MM.1S (cell line): ENCODE measurements around the gene IFNK.

Experiments used
- DNase-seq: peaks from one replicate; pipeline ENCODE4 v3.0.0-alpha.2; 2015
- H2AFZ ChIP-seq: fragments of 300-600 bp; sonication (generic); 2 replicates; pipeline ENCODE4 v1.6.0; 2016; ENCODE audit warnings: antibody characterized with exemption, low read length
- H3F3A ChIP-seq: fragments of 300-600 bp; sonication (generic); 2 replicates; pipeline ENCODE4 v1.6.1; 2016; ENCODE audit warnings: mild to moderate bottlenecking, antibody characterized with exemption, low read length, moderate library complexity, mixed read lengths; ENCODE audit not compliant: insufficient read depth
- H3K27ac ChIP-seq: fragments of 300-600 bp; sonication (generic); 2 replicates; pipeline ENCODE4 v1.5.1; 2016; ENCODE audit warnings: mild to moderate bottlenecking, low read length
- H3K27me3 ChIP-seq: fragments of 300-600 bp; sonication (generic); replicated peaks from 2 replicates; pipeline ENCODE4 v1.6.0; 2016; ENCODE audit warnings: low read length; ENCODE audit not compliant: insufficient read depth
- H3K36me3 ChIP-seq: fragments of 300-600 bp; sonication (generic); replicated peaks from 2 replicates; pipeline ENCODE4 v1.6.1; 2016; ENCODE audit warnings: mild to moderate bottlenecking, low read length, mixed read lengths; ENCODE audit not compliant: insufficient read depth
- H3K4me1 ChIP-seq: fragments of 300-600 bp; sonication (generic); 2 replicates; pipeline ENCODE4 v1.6.1; 2016; ENCODE audit warnings: low read length, mixed read lengths
- H3K4me2 ChIP-seq: fragments of 300-600 bp; sonication (generic); 2 replicates; pipeline ENCODE4 v1.6.0; 2016; ENCODE audit warnings: low read depth, low read length
- H3K4me3 ChIP-seq: fragments of 300-600 bp; sonication (generic); 2 replicates; pipeline ENCODE4 v1.5.1; 2016; ENCODE audit warnings: low read length, mixed read lengths
- H3K79me2 ChIP-seq: fragments of 300-600 bp; sonication (generic); 2 replicates; pipeline ENCODE4 v1.6.1; 2016; ENCODE audit warnings: mixed run types, low read length, mixed read lengths
- H3K9ac ChIP-seq: fragments of 300-600 bp; sonication (generic); 2 replicates; pipeline ENCODE4 v1.6.1; 2016; ENCODE audit warnings: low read length, mixed read lengths
- H3K9me2 ChIP-seq: fragments of 300-600 bp; sonication (generic); replicated peaks from 2 replicates; pipeline ENCODE4 v1.6.1; 2016; ENCODE audit warnings: mild to moderate bottlenecking, low read length, mixed read lengths; ENCODE audit not compliant: insufficient read depth
- H3K9me3 ChIP-seq: fragments of 300-600 bp; sonication (generic); replicated peaks from 2 replicates; pipeline ENCODE4 v1.6.1; 2016; ENCODE audit warnings: mild to moderate bottlenecking, low read length, mixed read lengths; ENCODE audit not compliant: insufficient read depth
- H4K20me1 ChIP-seq: fragments of 300-600 bp; sonication (generic); 2 replicates; pipeline ENCODE4 v1.6.1; 2016; ENCODE audit warnings: mild to moderate bottlenecking, low read length, moderate library complexity, mixed read lengths; ENCODE audit not compliant: insufficient read depth
- EZH2 ChIP-seq: fragments of 300-600 bp; sonication (generic); optimal IDR thresholded peaks from 2 replicates; pipeline ENCODE3; 2017; ENCODE audit warnings: low read depth, mild to moderate bottlenecking, antibody characterized with exemption, low read length, mixed read lengths
- EZH2phosphoT487 ChIP-seq: fragments of 300-600 bp; sonication (generic); IDR thresholded peaks from 2 replicates; pipeline ENCODE4 v1.6.1; 2018; ENCODE audit warnings: antibody characterized with exemption, low read length
- TF ChIP-seq, protein P1 (sequence below): fragments of 300-600 bp; sonication (generic); IDR thresholded peaks from 2 replicates; pipeline ENCODE4 v1.5.1; 2016; ENCODE audit warnings: antibody characterized with exemption, low read length, mixed read lengths

IFNK gene

DNA sequence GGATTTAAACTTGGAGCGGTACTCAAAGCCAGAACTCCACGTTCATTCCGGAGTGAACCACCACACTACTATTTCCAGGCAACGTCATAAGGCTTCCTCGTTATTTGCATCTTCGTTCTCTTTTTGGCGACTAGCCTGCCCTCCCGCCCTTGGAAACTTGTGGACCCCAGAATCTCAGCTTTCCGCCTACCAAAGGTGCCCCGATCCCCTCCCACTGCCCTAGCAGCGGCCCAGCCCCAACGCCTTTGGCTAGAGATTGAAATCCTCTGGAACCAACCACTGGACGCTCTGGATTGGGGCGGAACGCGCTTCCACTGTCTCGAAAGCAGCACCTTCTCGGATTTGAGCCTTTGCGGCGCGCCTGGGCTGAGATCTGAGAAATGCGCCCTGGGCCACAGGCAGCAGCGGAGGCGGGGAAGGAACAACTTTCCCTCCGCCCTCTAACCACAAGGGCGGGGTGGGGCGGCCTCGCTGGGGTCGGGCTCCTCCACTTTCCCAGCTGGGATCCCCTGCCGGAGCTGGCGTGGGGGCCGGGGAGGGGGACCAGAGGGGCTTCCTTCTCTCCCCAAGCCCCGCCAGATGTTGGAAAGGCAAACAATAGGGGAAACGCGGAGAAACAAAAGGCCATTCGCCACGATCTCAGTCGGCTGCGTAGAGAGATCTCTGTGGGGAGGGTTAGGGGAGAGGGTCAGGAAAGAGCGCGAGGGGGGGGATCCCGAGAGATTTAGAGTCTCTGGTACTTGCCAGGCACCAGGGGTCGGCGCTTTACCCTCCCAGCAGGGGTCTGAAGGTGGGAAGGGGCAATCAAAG lies 4.2 kb downstream of the IFNK start:
- peak overlapping the region; percentile 63; the same call in 1 of the 2 replicates for H3K4me3 ChIP-seq
- H3K9ac ChIP-seq, result no peak overlapping the region
- H3K4me1 ChIP-seq, result no peaks in the 10 kb centered on the region
- H3K27ac ChIP-seq, result no peak overlapping the region
- peak overlapping the region; percentile 59; the same call in 1 of the 2 replicates for H3K4me2 ChIP-seq
- H3K36me3 ChIP-seq, result no peaks in the 10 kb centered on the region
- no peaks in the 10 kb centered on the region for H3K9me2 ChIP-seq
- H4K20me1 ChIP-seq, result no peaks in the 10 kb centered on the region
- no peaks in the 10 kb centered on the region for H3K9me3 ChIP-seq
- no peak overlapping the region for H2AFZ ChIP-seq
- H3K27me3 ChIP-seq, result no peaks in the 10 kb centered on the region
- no peaks in the 10 kb centered on the region for H3F3A ChIP-seq
- TF ChIP-seq EZH2, result no peak
- TF ChIP-seq, protein P1, sequence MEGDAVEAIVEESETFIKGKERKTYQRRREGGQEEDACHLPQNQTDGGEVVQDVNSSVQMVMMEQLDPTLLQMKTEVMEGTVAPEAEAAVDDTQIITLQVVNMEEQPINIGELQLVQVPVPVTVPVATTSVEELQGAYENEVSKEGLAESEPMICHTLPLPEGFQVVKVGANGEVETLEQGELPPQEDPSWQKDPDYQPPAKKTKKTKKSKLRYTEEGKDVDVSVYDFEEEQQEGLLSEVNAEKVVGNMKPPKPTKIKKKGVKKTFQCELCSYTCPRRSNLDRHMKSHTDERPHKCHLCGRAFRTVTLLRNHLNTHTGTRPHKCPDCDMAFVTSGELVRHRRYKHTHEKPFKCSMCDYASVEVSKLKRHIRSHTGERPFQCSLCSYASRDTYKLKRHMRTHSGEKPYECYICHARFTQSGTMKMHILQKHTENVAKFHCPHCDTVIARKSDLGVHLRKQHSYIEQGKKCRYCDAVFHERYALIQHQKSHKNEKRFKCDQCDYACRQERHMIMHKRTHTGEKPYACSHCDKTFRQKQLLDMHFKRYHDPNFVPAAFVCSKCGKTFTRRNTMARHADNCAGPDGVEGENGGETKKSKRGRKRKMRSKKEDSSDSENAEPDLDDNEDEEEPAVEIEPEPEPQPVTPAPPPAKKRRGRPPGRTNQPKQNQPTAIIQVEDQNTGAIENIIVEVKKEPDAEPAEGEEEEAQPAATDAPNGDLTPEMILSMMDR, result no peak
- TF ChIP-seq EZH2phosphoT487, result no peak
- no peaks in the 10 kb centered on the region for H3K79me2 ChIP-seq
- DNase-seq, result no peak

DNA sequence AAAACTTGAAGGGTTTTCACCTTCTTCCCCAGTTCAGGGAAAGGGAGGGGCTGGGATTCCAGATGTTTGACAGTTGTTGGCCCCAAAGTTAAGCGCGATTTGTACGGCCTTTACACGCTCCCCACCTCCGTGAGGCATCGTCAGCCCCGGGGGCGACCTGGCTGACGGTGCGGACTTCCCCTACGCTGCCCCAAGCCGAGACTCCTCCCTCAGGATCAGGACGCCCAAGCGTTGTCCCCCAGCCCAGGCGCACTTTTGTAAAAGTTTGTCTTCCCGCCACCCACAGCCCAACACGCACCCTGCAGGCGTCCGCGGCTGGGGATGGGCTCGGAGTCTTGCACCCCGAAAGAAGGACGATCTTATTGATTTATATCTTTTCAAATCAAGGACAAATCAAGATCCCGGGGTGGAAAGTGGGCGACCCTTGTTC lies 4.8 kb downstream of the IFNK start:
- no peak for DNase-seq
- H4K20me1 ChIP-seq, result no peaks in the 10 kb centered on the region
- H3F3A ChIP-seq, result no peaks in the 10 kb centered on the region
- H3K4me2 ChIP-seq, result peak overlapping the region; percentile 59
- no peaks in the 10 kb centered on the region for H3K9me2 ChIP-seq
- H3K9me3 ChIP-seq, result no peaks in the 10 kb centered on the region
- peak overlapping the region; percentile 33; the same call in 1 of the 2 replicates for H3K9ac ChIP-seq
- H3K4me1 ChIP-seq, result no peaks in the 10 kb centered on the region
- TF ChIP-seq, protein P1, result no peak
- TF ChIP-seq EZH2phosphoT487, result no peak
- TF ChIP-seq EZH2, result no peak
- H3K27ac ChIP-seq, result no peak overlapping the region
- no peaks in the 10 kb centered on the region for H3K79me2 ChIP-seq
- H3K36me3 ChIP-seq, result no peaks in the 10 kb centered on the region
- peak overlapping the region; percentile 67; the same call in 1 of the 2 replicates for H2AFZ ChIP-seq
- peak overlapping the region; percentile 63 for H3K4me3 ChIP-seq
- H3K27me3 ChIP-seq, result no peaks in the 10 kb centered on the region

DNA sequence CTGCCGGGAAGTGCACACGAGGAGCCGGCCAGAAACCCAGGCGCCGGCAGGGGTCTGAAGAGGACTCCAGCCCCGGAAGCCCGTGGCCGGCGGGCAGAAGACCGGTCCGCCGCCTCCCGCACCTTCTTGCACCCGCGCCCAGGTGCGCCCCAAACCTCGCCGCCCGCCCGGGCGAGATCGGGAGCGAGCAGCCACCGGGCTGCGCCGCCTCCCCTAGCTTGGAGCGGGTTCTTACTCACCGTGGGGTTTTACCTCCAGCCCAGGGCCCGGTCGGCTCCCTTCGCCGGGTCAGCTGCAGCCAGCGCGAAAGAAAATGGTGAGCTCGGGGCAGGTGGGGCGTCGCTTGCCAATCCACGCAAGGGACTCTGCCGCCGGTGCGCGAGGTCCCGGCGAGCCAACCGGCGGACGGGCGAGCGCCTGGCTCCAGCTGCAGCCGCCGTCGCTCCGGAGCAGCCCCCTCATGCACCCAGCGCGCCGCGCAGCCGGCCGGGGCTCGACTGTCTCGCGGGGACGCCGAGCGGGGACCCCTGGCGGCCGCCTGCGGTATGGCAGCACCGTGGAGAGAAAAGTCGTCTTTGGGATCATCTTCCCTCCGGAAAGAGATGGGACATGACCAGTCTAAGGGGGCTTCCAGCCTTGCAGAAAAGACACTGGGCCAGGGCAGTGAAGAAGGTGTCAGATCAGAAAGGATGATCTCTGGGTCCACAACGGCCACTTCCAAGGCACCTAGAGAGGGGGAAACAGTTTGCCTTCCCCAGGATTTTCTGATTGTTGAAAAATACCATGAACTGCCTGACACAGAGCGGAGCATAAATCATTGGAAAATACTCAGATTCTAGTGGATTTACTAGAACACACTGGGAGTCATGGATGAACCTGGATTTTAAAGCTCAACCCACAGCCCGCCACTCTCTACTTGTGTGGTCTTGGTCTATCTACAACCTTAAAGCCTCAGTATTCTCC lies 5.5 kb downstream of the IFNK start, which contains the start of gene MOB3B:
Gene MOB3B, minus strand, starts transcription at position 499 of the 963 bp plus-strand sequence. CDS start 74,264 bp downstream, outside the sequence.
- H3F3A ChIP-seq, result no peaks in the 10 kb centered on the region
- peak within 1 kb of the TSS; percentile 59 for H3K4me2 ChIP-seq
- H3K9ac ChIP-seq, result peak within 1 kb of the TSS; percentile 33; the same call in 1 of the 2 replicates
- no peaks in the 10 kb centered on the region for H3K4me1 ChIP-seq
- no peaks in the 10 kb centered on the region for H4K20me1 ChIP-seq
- H3K79me2 ChIP-seq, result no peaks in the 10 kb centered on the region
- H3K36me3 ChIP-seq, result no peaks in the 10 kb centered on the region
- peak; percentile 46 for DNase-seq
- H3K4me3 ChIP-seq, result peak within 1 kb of the TSS; percentile 63
- TF ChIP-seq EZH2, result no peak
- TF ChIP-seq, protein P1, result peak; percentile 59
- TF ChIP-seq EZH2phosphoT487, result no peak
- H3K9me3 ChIP-seq, result no peaks in the 10 kb centered on the region
- H3K9me2 ChIP-seq, result no peaks in the 10 kb centered on the region
- H3K27me3 ChIP-seq, result no peaks in the 10 kb centered on the region
- H2AFZ ChIP-seq, result peak within 1 kb of the TSS; percentile 67; the same call in 1 of the 2 replicates
- no peak within 1 kb of the TSS for H3K27ac ChIP-seq
